IPS-15b (cell line): ENCODE measurements around the gene NBAS.

Experiments used
- H3K27me3 ChIP-seq: one replicate; pipeline ENCODE4 v1.6.1; 2013; ENCODE audit warnings: low read length; ENCODE audit not compliant: control insufficient read depth, insufficient read depth
- H3K36me3 ChIP-seq: one replicate; pipeline ENCODE4 v1.6.1; 2013; ENCODE audit warnings: low read length; ENCODE audit not compliant: control insufficient read depth, insufficient read depth
- H3K4me1 ChIP-seq: one replicate; pipeline ENCODE4 v1.6.1; 2013; ENCODE audit warnings: mild to moderate bottlenecking, low read length; ENCODE audit not compliant: control insufficient read depth, insufficient read depth
- H3K4me3 ChIP-seq: one replicate; pipeline ENCODE4 v1.5.1; 2013; ENCODE audit warnings: low read depth, low read length
- H3K9ac ChIP-seq: one replicate; pipeline ENCODE4 v1.6.1; 2013; ENCODE audit warnings: low read depth, mild to moderate bottlenecking, low read length
- H3K9me3 ChIP-seq: one replicate; pipeline ENCODE4 v1.6.1; 2013; ENCODE audit warnings: mild to moderate bottlenecking, low read length; ENCODE audit not compliant: control insufficient read depth, insufficient read depth

The NBAS gene

GRCh38 chr2:15302154-15302553, 259.0 kb downstream of the NBAS start:
- H3K36me3 ChIP-seq = peaks cover 3% of the 10 kb centered on the region

GRCh38 chr2:15300624-15301573, 260.2 kb downstream of the NBAS start:
- Histone ChIP-seq H3K4me1 (no peaks in the 10 kb centered on the region), H3K27me3 (no peaks in the 10 kb centered on the region), H3K9me3 (no peaks in the 10 kb centered on the region), H3K9ac (no peak overlapping the region), H3K36me3 (no peaks in the 10 kb centered on the region), H3K4me3 (no peak overlapping the region)

More at GRCh38 chr2:15302154-15302553, 259.0 kb downstream of the NBAS start:
- H3K4me3 ChIP-seq = no peak overlapping the region
- no peaks in the 10 kb centered on the region for H3K27me3 ChIP-seq
- no peaks in the 10 kb centered on the region for H3K4me1 ChIP-seq
- H3K9ac ChIP-seq = no peak overlapping the region
- no peaks in the 10 kb centered on the region for H3K9me3 ChIP-seq

DNA sequence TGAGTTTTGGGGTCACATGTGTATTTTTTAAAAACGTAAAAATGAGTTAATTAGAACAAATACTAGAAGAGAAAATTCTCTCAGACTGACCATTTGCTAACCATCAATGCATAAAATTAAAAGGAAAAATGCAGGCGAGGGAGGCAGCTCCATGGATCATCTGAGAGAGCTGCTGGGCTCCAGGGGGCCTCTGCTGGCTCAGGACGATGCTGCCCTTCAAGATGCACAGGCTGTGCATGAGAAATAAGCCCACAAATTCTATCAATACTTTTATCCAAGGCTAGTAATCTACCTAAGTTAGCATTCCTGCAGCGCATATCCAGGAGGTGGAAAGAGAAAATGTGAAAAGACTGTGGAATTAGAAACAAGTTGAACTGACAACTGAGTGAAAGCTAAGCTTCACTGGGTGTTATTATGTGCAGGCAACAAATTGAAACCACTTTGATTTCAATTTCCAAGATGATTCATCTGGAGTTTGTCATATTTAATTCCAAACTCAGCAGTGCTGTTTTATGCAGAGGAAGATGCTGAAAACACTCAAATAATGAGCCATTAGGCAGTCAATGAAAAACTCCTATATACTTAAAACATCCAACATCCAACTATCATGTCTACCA, 261.1 kb downstream of the NBAS start:
- Histone ChIP-seq H3K4me1 (no peaks in the 10 kb centered on the region), H3K9me3 (no peaks in the 10 kb centered on the region), H3K36me3 (no peaks in the 10 kb centered on the region), H3K9ac (no peak overlapping the region), H3K4me3 (no peak overlapping the region), H3K27me3 (no peaks in the 10 kb centered on the region)

DNA sequence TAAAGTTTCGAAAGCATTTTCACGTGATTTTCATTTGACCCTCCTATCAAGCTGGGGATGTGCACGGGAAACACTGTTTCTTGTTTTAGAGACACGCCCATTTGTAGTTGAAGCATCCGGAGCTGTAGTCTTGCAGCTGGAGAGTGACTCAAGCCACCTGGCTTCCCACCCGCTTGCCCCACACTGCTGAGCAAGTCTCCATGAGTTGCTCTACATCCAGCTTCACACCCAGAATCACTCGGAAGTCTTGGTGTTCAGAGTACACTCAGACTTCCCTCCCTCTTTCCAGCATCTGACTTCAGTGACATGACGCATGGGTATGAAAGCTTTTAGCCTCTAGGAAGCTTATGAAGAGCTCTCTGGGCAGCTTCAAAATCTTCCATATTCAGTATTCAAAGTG, 262.4 kb downstream of the NBAS start:
- no peak overlapping the region for H3K9ac ChIP-seq
- no peaks in the 10 kb centered on the region for H3K27me3 ChIP-seq
- no peak overlapping the region for H3K4me3 ChIP-seq
- no peaks in the 10 kb centered on the region for H3K9me3 ChIP-seq
- H3K4me1 ChIP-seq = no peaks in the 10 kb centered on the region
- H3K36me3 ChIP-seq = no peaks in the 10 kb centered on the region

GRCh38 chr2:15293262-15293937, 267.7 kb downstream of the NBAS start:
- no peaks in the 10 kb centered on the region for H3K36me3 ChIP-seq
- H3K9ac ChIP-seq = no peak overlapping the region
- no peak overlapping the region for H3K4me3 ChIP-seq
- H3K27me3 ChIP-seq = no peaks in the 10 kb centered on the region
- no peaks in the 10 kb centered on the region for H3K4me1 ChIP-seq
- no peaks in the 10 kb centered on the region for H3K9me3 ChIP-seq

- Histone ChIP-seq H3K9me3 (no peaks in the 10 kb centered on the region), H3K36me3 (no peaks in the 10 kb centered on the region), H3K27me3 (no peaks in the 10 kb centered on the region), H3K4me3 (no peak overlapping the region), H3K4me1 (no peaks in the 10 kb centered on the region), H3K9ac (no peak overlapping the region)
Measured at GRCh38 chr2:15287447-15288184, 273.5 kb downstream of the NBAS start.

- H3K4me1 ChIP-seq = no peaks in the 10 kb centered on the region
- no peaks in the 10 kb centered on the region for H3K36me3 ChIP-seq
- H3K9ac ChIP-seq = no peak overlapping the region
- H3K4me3 ChIP-seq = no peak overlapping the region
- H3K9me3 ChIP-seq = no peaks in the 10 kb centered on the region
- no peaks in the 10 kb centered on the region for H3K27me3 ChIP-seq
Measured at GRCh38 chr2:15284614-15285013, 276.5 kb downstream of the NBAS start.

DNA sequence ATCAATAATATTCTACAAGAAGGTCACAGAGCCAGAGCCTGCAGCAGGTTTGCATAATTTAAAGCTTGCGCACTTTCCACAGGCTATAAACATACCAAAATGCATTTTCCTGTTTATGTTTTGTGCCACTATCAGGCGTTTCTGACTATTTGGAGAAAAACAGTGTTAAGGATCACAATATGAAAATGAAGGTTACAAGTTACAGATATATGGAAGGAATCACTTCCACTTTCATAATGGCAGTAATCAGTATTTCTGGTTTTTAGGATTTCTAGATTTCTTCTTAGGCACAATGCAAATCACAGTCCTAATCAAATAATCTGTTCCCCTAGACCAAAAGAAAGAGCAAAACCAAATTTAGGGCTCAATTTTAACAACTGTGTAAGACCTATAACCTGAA, 279.5 kb downstream of the NBAS start:
- H3K9me3 ChIP-seq = no peaks in the 10 kb centered on the region
- H3K4me3 ChIP-seq = no peak overlapping the region
- H3K36me3 ChIP-seq = no peaks in the 10 kb centered on the region
- H3K27me3 ChIP-seq = no peaks in the 10 kb centered on the region
- no peak overlapping the region for H3K9ac ChIP-seq
- H3K4me1 ChIP-seq = no peaks in the 10 kb centered on the region

DNA sequence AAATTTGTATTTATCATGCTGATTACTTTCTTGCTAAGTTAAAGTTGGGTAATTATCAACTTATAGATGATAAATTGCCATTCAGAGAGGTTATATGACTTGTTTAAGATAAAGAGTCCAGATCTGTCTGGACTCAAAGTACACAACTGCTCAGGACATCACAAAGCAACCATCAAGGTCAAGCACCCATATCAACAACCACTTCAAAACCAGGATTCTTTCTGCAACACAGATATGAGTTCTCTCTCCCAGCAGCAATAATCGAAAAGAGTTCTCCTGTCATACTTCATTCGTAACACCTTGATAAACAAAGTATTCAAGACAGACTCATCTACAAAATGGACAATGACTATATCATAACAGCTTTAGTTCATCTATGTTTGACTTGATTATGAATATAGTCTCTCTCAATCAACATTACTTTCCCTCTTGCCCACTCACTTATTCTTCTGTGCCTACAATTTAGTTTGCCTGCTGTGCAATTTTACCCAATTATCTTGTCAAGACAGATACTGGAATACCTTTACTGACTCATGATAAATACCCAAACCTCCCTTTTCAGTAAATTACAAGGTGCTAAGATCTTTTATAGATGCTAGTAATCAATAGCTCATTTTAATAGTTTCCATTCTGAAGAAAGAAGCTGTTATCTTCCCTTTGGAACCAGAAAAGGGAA, 281.8 kb downstream of the NBAS start:
- H3K36me3 ChIP-seq = no peaks in the 10 kb centered on the region
- no peak overlapping the region for H3K4me3 ChIP-seq
- no peaks in the 10 kb centered on the region for H3K27me3 ChIP-seq
- H3K9ac ChIP-seq = no peak overlapping the region
- no peaks in the 10 kb centered on the region for H3K9me3 ChIP-seq
- no peaks in the 10 kb centered on the region for H3K4me1 ChIP-seq

DNA sequence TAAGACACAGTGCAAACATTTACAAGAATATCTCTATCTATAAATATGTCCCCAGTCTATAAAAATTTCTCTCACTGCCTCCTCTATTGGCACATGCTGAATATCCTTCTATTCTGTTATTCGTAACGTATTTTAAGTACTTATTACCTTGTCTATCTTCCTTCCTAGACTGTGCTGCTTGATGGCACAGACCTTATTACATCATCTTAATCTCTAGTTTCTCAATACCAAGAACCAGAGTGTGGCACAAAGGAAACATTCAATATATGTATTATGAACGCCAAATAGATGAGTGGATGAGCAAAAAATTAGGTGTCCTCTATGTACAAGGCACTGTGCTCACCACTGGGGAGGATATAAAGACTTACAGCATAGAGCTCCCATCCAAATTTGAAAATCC, 282.8 kb downstream of the NBAS start:
- no peaks in the 10 kb centered on the region for H3K4me1 ChIP-seq
- no peak overlapping the region for H3K4me3 ChIP-seq
- no peaks in the 10 kb centered on the region for H3K9me3 ChIP-seq
- no peak overlapping the region for H3K9ac ChIP-seq
- no peaks in the 10 kb centered on the region for H3K27me3 ChIP-seq
- no peaks in the 10 kb centered on the region for H3K36me3 ChIP-seq

DNA sequence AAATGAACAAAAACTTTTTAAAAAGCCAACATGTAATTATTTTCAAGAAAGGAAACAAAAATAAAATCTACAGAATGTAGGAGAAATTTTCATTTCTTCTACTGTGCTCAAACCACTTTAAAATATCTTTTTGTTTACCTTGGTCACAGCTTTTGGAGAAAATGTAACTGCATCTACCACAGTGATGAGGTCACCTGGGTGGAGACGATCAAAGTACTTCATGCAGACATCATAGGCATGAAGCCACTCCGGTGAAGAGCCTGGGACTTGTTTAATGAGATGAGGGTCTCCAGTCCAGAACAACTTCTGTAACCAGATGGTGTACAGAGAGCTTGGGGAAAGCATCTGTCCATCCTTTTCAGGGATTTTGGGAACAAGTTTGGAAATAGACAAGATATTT, 285.8 kb downstream of the NBAS start:
- no peak overlapping the region for H3K9ac ChIP-seq
- no peak overlapping the region for H3K4me3 ChIP-seq
- H3K36me3 ChIP-seq = no peaks in the 10 kb centered on the region
- no peaks in the 10 kb centered on the region for H3K27me3 ChIP-seq
- H3K4me1 ChIP-seq = no peaks in the 10 kb centered on the region
- no peaks in the 10 kb centered on the region for H3K9me3 ChIP-seq
